ENCODE results near the gene ARHGAP30. TPM values are rescaled to one million over a fixed set of nuclear protein-coding genes. Genes with fewer than 3 reads are reported as not detected.

ARHGAP30 gene
- total and polyA plus RNA-seq, 2 of the 4 experiments (the other 2 are of a cell fraction) = 0.02 TPM; not detected in 1

DNA sequence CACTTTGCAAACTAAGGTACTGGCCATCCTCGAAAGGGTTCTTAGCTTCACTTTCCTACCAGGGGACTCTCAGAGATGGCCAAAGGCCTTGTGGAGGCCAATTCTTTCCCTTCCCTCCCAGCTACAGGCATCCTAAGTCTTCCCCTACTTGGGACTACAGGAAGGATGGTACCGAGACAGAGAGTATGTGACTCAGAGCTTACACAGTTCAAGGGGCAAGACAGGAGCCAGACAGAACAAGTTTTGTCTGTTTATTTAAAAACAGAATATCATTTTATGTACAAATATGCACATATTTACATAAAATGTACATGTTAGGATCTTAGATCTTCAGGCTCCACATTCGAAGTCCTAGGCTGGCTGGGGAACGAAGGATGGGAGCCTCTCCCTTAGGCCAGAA lies 1.1 kb upstream of the ARHGAP30 start:
- no peaks in the 10 kb centered on the region for H3K9me3 ChIP-seq (ENCODE audit: control insufficient read depth, insufficient read depth, low read length)
- H4K5ac ChIP-seq (ENCODE audit: low read depth, low read length) = no peak overlapping the region
- H3K9ac ChIP-seq (ENCODE audit: low read depth, low read length) = no peak overlapping the region
- no peak for TF ChIP-seq RCOR1 (IDR thresholded peaks at IDR 0.05; ENCODE audit: insufficient replicate concordance, low read length)
- TF ChIP-seq BHLHE40 (IDR thresholded peaks at IDR 0.05; ENCODE audit: low read depth, low read length) = no peak
- TF ChIP-seq, protein P1, sequence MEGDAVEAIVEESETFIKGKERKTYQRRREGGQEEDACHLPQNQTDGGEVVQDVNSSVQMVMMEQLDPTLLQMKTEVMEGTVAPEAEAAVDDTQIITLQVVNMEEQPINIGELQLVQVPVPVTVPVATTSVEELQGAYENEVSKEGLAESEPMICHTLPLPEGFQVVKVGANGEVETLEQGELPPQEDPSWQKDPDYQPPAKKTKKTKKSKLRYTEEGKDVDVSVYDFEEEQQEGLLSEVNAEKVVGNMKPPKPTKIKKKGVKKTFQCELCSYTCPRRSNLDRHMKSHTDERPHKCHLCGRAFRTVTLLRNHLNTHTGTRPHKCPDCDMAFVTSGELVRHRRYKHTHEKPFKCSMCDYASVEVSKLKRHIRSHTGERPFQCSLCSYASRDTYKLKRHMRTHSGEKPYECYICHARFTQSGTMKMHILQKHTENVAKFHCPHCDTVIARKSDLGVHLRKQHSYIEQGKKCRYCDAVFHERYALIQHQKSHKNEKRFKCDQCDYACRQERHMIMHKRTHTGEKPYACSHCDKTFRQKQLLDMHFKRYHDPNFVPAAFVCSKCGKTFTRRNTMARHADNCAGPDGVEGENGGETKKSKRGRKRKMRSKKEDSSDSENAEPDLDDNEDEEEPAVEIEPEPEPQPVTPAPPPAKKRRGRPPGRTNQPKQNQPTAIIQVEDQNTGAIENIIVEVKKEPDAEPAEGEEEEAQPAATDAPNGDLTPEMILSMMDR (conservative IDR thresholded peaks at IDR 0.05; ENCODE audit: low read depth, low read length) = no peak
- TF ChIP-seq RAD21 (IDR thresholded peaks at IDR 0.05; ENCODE audit: low read length) = no peak
- WGBS, 2 experiments (ENCODE audit: extremely low coverage in 2 of 2, insufficient read length in 1 of 2) = no CpG with 5 or more reads among the region's 4 CpGs
- BruUV-seq (replicated peaks) = no TSS peak
- ATAC-seq (ENCODE audit: low read depth) (peak; percentile 28; the same call in 1 of the 2 replicates), DNase-seq (no peak)
- no peaks in the 10 kb centered on the region for H3K36me3 ChIP-seq (ENCODE audit: control insufficient read depth, insufficient read depth, low read length)
- H3K23ac ChIP-seq (ENCODE audit: low read depth, low read length) = no peak overlapping the region
- H4K20me1 ChIP-seq (ENCODE audit: insufficient read depth, low read length) = no peaks in the 10 kb centered on the region; the same call in none of the 2 replicates
- POLR2A ChIA-PET (ENCODE audit: unreplicated experiment) = no interaction called here
- H3K4ac ChIP-seq (ENCODE audit: low read depth, low read length) = no peak overlapping the region
- intact Hi-C loops (cut with micrococcal nuclease) (no loop called here), dilution Hi-C loops (cut with HindIII; ENCODE audit: low sequenced_read_pairs, unreplicated experiment) (no loop called here), in situ Hi-C loops (cut with MboI; ENCODE audit: low sequenced_read_pairs) (no loop called here)
- CTCF ChIA-PET = interaction anchor here (0.7 to 1.8 kb wide), 2 partner anchors 14 to 27 kb away, joined by 3 to 7 read pairs; partner anchors contain the start of gene KLHDC9
- no peak overlapping the region for H2AFZ ChIP-seq (replicated peaks; ENCODE audit: low read length, poor library complexity)
- no peak overlapping the region for H2AK9ac ChIP-seq (replicated peaks; ENCODE audit: low read depth, low read length, poor library complexity)
- H2AK5ac ChIP-seq (ENCODE audit: low read depth, low read length) = no peak overlapping the region
- no peak overlapping the region for H4K91ac ChIP-seq (ENCODE audit: insufficient read depth, low read depth, low read length)
- H3K18ac ChIP-seq (ENCODE audit: low read depth, low read length) = no peak overlapping the region
- no peak overlapping the region for H3K56ac ChIP-seq (ENCODE audit: extremely low read depth, insufficient read depth, low read length)
- H3K9me1 ChIP-seq (ENCODE audit: insufficient read depth, low read length) = no peaks in the 10 kb centered on the region
- H2BK5ac ChIP-seq (ENCODE audit: low read depth, low read length, poor library complexity, severe bottlenecking) = no peak overlapping the region
- no peak overlapping the region for H3K14ac ChIP-seq (replicated peaks; ENCODE audit: low read depth, low read length)
- H4K8ac ChIP-seq (ENCODE audit: low read depth in 2 of 2, low read length in 2 of 2) = no peak overlapping the region
- H3K27ac ChIP-seq (ENCODE audit: insufficient read depth, low read length) = no peak overlapping the region
- H3K4me3 ChIP-seq (ENCODE audit: insufficient read depth, low read depth, low read length) = no peak overlapping the region
- no peak overlapping the region for H2BK15ac ChIP-seq (ENCODE audit: low read depth, low read length)
- H3K27me3 ChIP-seq (ENCODE audit: control insufficient read depth, insufficient read depth, low read length) = no peaks in the 10 kb centered on the region; the same call in 1 of the 2 replicates
- no peak overlapping the region for H3K4me2 ChIP-seq (ENCODE audit: low read depth, low read length)
- H3K79me1 ChIP-seq (ENCODE audit: low read depth in 1 of 2, low read length in 2 of 2) = no peaks in the 10 kb centered on the region
- no peak overlapping the region for H2BK20ac ChIP-seq (ENCODE audit: low read depth, low read length)
- no peak overlapping the region for H2BK120ac ChIP-seq (ENCODE audit: low read depth, low read length)
- H3K4me1 ChIP-seq (ENCODE audit: control insufficient read depth, insufficient read depth, low read length) = no peaks in the 10 kb centered on the region

All from IMR-90 (cell line).